HG02885 (cell line): Measurements from ENCODE around the gene MYOM3.
"Not testable (repeated sequence)": the region's sequence is repeated elsewhere in the genome, so short reads cannot be mapped to it uniquely, and the experiment has no call there.

Experiments used
- ATAC-seq: cut with Tn5 transposase; IDR thresholded peaks from one replicate; pipeline ENCODE4 v1.9.1; 2021; ENCODE audit warnings: mild to moderate bottlenecking; ENCODE audit not compliant: unreplicated experiment, poor library complexity

The MYOM3 gene

DNA sequence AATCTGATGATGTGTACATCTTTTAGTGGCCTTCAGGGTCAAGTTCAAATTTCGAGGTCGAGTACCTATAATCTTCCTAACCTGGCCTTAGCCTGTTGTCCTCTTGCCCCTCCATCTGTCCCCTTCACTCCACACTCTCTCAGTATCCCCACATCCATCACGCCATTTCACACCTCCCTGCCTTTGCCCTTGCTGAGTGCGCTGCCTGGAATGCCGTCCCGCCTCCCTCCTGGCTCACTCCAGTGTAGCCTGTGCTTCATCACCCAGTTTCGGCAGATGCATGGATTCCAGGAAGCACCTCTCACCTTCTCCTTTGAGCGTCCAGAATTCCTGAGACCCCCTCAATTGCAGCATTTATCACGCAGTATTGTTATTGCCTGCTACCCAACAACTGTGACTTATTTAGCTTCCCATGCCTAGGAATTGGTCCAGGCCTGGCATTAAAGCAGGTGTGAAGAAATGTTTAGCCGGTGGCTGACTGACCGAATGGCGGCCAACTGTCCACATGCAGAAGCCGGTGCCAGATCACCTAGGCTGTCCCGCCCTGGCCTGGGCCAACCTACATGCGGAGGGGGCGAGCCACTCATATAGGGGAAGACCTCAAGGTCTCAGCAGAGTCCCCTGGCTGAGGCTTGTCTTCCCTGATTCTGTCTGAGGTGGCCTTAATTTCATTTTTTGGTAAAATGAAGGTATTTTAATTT lies 34.5 kb downstream of the MYOM3 start:
- ATAC-seq, result no peak

DNA sequence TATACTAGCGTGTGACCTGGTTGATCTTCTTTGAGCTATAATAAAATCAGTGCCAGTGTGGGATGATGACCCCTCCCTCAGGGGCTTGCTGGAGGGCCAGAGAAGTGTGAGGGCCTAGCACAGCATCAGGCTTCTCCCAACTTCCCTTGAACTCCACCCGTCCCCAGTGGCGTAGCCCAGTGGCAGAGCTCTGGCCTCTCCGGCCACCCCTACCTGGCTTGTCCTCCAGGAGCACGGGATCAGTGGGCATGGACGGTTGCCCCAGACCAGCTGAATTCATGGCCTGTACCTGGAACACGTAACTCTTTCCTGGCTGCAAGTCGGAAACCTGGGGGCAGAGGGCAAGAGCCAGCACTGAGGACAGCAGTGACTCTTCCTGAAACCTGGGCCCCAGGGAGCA lies 36.0 kb downstream of the MYOM3 start:
- ATAC-seq, result no peak

DNA sequence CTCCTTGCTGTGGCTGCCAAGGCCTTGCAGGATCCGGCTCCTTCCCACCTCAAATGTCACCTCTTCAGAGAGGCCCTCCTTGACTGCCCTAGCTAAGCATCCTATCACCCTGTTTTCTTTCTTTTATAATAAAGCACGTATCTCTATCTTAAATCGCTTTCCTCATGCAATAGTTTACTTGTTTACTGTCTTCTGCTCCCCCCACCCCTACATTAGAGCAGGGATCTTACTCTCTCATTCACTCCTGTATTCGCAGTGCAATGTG lies 36.4 kb downstream of the MYOM3 start:
- ATAC-seq, result no peak

DNA sequence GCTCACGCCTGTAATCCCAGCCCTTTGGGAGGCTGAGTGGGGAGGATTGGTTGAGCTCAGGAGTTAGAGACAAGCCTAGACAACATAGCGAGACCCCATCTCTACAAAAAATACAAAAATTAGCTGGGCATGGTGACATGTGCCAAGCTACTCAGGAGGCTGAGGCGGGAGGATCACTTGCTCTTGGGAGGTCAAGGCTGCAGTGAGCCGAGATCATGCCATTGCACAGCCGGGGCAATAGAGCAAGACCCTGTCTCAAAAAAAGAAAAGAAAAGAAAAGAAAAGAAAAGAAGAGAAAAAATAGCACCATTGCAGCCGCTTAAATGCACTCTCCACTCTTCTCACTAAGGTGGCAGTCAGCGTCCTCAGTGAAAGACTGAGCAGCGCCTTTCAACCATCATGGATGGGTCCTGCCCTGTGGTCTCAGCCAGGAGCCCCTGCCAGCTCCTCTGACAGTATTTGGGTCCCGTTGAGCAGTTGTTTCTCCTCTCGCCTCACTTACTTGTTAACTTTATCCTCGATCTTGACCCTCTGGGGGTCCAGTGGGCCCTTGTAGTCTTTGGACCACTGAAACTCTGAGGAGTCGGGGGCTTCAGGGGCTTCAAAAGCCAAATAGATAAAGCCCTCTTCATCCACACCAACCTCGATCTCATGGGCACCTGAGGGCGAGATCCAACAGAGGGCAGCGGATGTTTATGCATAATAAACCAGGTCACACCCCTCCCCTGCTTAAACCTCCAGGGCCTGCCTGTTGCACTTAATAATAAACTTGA lies 36.9 kb downstream of the MYOM3 start:
- ATAC-seq, result no peak

DNA sequence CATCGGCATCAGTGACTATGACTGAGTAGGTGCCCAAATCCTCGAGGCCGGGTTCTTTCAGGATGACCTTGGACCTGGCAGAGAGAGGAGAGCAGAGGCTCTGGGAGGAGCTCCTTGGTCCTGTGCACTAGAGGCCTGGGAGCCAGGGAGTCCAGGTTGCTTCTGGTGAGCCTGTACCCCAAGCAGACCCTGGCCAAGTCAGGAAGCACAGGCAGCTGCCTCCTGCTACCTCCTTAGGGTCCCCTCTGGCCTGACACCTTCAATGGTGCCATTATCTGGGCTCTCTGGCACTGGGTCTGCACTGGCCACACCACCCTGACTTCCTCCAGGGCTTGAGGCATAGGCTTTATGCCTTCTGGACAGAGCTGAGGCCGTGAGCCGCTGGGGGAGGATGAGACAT lies 37.7 kb downstream of the MYOM3 start:
- ATAC-seq, result no peak

GRCh38 chr1:24071941-24072340 lies 40.0 kb downstream of the MYOM3 start:
- ATAC-seq, result no peak

DNA sequence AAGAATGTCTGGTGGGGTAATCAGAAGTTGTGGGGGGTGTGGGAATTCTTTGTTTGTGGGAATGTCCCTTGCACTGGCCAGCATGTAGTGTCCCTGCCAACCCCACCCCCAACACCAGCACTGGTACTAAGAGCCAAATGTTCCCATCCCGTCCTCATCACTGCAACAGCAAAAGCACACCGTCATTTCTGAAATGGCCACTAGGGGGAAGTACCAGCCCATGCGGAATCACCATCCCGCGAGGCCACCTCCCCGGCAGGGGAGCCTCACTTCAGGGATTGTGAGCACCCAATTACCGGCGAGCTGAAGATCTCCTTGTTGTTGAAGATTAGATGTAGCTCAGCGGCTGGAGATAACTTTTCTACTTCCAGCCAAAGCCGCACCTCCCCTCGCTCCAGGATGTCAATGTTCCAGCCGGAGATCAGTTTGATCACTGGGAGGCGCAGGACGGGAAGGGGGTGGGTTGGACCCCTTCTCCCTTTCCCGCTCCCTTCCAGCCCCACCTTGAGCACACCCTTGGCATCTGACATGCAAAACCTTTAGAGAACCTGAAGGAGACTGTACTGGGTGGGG lies 41.0 kb downstream of the MYOM3 start:
- ATAC-seq, result no peak

- ATAC-seq, result no peak
Observed at GRCh38 chr1:24069817-24070216, 42.1 kb downstream of the MYOM3 start.

DNA sequence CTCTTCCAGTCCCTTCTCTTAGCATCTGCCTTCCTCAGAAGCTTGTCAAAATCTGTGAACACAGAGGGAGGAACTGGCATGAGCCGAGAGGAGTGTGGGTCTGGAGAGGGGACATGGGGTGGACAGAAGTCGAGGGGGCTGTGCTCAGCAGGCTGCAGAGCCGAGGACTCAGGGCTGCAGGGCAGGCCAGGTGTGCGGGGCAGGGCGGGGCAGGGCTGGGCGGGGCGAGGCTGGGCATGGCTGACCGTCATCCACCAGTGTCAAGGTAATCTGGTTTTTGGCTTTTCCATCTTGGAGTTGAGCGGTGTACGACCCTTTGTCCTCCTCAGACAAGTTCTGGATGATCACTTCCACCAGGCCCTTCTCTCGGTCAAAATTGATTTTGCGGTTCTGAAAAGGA lies 44.0 kb downstream of the MYOM3 start:
- ATAC-seq, result no peak

DNA sequence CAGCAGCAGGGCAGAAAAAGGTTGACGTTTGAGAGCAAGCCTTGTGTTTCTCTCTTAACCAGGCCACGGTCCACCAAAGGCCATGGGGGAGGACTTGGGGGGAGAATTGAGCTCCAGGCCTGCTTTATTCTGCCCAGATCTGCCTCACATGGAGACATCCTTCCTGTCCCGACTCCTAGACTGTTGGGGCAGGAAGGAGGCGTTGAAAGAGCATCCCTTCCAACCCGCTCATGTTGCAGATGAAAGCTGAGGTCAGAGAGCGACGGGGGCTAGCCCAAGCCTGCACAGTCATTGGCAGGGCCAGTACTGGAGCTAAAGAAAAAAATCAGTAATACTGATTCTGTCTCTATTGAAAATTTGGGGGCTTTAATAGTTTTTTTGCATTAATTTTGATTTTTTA lies 46.6 kb downstream of the MYOM3 start:
- no peak for ATAC-seq

DNA sequence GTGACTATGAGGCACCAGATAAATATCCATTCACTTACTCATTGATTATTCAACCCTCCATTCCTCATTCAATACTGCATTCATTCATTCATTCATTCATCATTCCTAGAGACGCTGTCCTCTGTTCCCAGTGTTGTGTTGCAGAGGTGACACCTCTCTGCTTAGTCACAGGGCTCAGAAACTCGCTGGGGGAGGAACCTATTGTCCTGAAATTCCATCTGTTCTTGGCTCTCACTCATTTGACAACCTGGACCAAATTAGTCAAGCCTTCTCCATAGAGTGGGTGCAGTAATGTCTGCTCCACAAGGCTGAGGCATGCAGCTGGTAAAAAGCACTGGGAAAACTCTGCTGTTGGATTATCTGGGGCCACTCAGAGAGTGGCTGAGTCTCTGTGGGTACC lies 49.7 kb downstream of the MYOM3 start:
- ATAC-seq, result no peak

DNA sequence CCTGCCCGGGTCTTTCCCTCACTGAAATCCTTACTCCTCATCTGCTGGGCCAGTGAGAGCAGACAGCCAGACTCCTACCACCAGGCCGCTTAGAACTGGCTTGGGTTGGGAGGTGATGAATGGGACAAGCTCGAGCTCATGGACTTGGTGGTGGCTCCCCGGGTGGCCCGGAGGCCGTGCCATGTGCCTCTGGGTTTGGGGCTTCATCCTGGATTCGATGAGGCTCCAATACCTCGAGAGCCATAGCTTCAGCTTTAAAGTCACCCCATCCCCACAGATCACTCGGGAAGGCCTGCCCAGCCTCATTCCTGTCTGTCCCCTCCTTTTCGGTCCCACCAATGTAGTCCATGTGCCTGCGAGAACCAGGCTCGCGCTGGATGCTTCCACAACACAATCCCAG lies 51.5 kb downstream of the MYOM3 start:
- no peak for ATAC-seq

DNA sequence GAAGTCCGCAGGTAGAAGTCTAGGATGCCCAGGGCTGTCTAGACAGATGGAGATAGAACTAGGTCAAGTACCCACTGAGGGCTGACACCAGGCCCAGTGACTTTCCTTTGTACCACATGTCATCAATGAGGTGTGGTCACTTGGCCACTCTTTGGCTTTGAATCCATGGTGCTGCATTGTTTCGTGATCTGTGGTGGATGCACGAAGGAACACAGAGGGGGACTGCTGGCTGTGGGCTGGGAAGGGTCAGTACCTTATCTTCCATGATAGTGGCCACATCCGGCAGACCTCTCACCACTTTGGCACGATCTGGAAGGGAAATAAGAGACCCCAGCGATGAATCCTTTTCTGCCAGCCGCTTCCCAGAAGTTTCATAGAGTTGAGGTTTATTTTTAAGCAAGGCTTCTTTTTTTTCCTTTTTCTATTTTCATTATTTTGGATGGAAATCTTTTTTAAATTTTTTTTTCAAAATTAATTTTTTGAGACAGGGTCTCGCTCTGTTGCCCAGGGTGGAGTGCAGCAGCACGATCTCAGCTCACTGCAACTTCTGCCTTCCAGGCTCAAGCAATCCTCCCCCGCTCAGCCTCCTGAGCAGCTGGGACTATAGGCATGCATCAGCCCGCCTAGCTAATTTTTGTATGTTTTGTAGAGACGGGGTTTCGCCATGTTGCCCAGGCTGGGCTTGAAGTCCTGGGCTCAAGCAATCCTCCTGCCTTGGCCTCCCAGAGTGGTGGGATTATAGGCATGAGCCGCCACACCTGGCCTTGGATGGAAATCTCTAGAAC lies 53.1 kb downstream of the MYOM3 start:
- no peak for ATAC-seq

DNA sequence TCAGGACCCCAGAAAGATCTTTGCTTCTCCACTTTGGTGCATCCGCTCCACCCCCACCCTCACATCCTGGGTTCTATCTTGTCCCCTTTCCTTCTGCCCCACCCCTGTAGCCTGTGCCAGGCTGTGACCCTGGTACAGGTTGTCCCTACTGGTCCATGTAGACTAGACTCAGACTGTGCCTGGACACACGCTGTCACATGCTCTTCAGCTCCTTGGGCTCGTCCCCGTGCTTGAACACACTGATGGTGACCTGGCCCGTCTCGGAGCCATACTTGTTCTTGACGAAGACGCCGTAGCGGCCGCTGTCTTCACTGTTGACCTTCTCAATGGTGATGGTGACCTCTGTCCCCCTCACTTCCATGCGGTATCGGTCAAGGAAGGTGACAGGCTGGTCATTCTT lies 54.8 kb downstream of the MYOM3 start:
- no peak for ATAC-seq

DNA sequence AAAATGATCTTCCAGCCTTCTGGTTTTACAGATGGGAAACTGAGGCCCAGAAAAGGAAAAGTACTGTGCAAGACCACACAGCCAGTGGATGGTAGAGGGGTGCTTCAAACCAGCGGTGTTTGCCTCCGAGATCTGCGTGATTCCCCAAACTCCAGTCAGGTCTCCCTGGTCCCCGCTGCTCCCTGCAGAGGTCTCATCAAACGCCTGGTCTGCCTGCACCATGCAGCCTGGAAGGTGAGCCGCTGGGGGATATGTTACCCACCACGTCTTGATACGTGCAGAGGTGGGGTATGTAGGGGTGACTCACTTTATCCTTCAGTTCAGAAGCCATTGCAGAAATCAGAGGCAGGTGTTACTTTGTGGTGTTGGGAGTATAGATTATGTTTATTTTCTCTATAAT lies 56.3 kb downstream of the MYOM3 start:
- no peak for ATAC-seq

- no peak for ATAC-seq
Observed at GRCh38 chr1:24052220-24052619, 59.7 kb downstream of the MYOM3 start.

DNA sequence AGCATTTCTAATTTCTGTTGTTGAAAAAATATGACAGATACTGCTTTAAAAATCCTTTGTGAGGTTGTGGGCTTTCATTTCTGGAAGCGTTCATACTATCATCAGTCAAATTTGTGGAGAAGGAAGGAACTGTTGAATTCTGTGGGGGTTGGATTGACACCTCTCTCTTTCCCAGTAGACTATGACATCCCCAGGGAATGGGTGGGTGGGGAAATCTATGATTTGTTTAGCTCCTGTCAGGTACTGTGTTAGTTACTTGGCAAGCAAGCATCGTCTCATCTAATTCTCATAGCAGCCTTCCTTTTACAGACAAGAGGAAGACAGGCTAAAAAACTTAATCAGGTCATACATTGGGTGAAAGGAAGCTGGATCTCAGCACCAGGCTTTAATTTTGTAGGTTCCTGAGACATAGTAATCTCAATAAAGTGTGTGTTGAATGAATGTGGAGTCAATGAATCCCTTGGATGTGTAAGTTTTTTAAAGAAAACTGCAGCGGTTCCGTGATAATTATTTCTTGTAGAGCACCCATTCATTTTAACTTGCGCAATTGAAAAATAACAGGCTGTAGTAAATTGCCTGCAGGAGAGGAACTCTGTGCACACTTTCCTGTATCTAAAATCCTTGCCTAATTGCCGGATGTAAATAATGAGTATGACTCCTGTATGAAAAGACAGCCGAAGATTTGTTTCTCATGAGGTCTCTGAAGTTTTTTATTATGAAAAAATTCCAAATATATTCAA lies 60.6 kb downstream of the MYOM3 start:
- ATAC-seq, result no peak

DNA sequence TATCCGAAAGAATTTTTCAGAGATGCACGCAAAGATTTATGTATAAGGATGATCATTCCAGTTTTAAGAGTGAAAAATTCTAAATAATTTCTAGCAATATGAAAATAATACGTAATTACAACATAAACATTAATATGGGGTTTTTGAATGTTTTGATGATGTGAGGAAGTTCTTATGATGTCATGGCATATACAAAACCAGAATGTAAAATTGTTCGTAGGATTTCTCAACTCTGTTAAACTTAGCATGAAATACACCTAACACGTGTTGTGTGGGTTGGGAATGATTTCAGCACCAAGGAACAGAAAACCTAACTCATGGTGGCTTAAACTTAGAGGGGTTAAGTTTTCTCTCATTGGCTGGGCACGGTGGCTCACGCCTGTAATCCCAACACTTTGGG lies 62.2 kb downstream of the MYOM3 start:
- no peak for ATAC-seq

DNA sequence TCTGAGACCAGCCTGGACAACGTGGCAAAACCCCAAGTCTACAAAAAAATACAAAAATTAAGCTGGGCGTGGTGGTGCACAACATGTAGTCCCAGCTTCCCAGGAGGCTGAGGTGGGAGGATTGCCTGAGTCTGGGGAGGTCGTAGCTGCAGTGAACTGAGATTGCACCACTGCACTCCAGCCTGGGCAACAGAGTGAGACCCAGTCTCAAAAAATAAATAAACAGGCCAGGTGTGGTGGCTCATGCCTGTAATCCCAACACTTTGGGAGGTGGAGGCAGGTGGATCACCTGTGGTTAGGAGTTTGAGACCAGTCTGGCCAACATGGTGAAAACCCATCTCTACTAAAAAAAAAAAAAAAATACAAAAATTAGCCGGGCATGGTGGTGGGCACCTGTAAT lies 63.0 kb downstream of the MYOM3 start:
- ATAC-seq, result not testable (repeated sequence)

GRCh38 chr1:24048205-24048869 lies 63.6 kb downstream of the MYOM3 start:
- no peak for ATAC-seq
